K562 (cell line): ENCODE measurements around the gene GNB2. TPM values are rescaled to one million over a fixed set of nuclear protein-coding genes. Genes with fewer than 3 reads are reported as not detected.
A peak's percentile ranks its signal among the peaks of the same experiment; 100 is the strongest.

Experiments
- BRD4 ChIP-seq: fragments of 200-600 bp; sonication (generic); IDR thresholded peaks from 2 replicates; pipeline ENCODE4 v1.6.1; 2017; ENCODE audit warnings: inconsistent platforms
- CBFA2T3 ChIP-seq: fragments of 450-650 bp; IDR thresholded peaks from 2 replicates; pipeline ENCODE4 v1.6.1; 2017
- CBFB ChIP-seq: sonication (generic); formaldehyde crosslinking; IDR thresholded peaks from 2 replicates; pipeline ENCODE4 v1.4.0; 2020; ENCODE audit warnings: mild to moderate bottlenecking, missing genetic modification reagents
- CBX8 ChIP-seq: fragments of 200-600 bp; sonication (generic); IDR thresholded peaks from 2 replicates; pipeline ENCODE4 v1.6.1; 2012; ENCODE audit warnings: borderline replicate concordance, mixed run types, low read depth, mild to moderate bottlenecking, moderate library complexity, mixed read lengths, low read length, control low read depth, inconsistent platforms; ENCODE audit not compliant: poor library complexity, severe bottlenecking; ENCODE audit errors: extremely low read depth
- ELF1 ChIP-seq: fragments of 200-800 bp; sonication (Bioruptor generic); IDR thresholded peaks from 2 replicates; pipeline ENCODE4 v1.6.1; 2016; ENCODE audit warnings: missing genetic modification characterization, missing compliant biosample characterization
- HDAC3 ChIP-seq: fragments of 450-650 bp; IDR thresholded peaks from 2 replicates; pipeline ENCODE4 v1.6.1; 2018; ENCODE audit warnings: borderline replicate concordance, mild to moderate bottlenecking, moderate library complexity; ENCODE audit not compliant: partially characterized antibody
- HNRNPH1 ChIP-seq: fragments of 200-400 bp; formaldehyde crosslinking; optimal IDR thresholded peaks from 2 replicates; pipeline ENCODE3; 2017; ENCODE audit warnings: low read depth, mild to moderate bottlenecking, low read length, moderate library complexity
- JUND ChIP-seq, 2 experiments: IDR thresholded peaks; 2 replicates in 1 of 2; 3 replicates in 1 of 2; pipeline ENCODE4 v1.6.1; 2011; ENCODE audit warnings: borderline replicate concordance in 2 of 2, low read depth in 2 of 2, low read length in 2 of 2, improper control_type of control experiment in 1 of 2, missing biosample characterization in 1 of 2, missing genetic modification characterization in 1 of 2, missing genetic modification reagents in 1 of 2
- KDM5B ChIP-seq: fragments of 200-600 bp; sonication (generic); IDR thresholded peaks from 2 replicates; pipeline ENCODE4 v1.6.1; 2012; ENCODE audit warnings: low read depth, mild to moderate bottlenecking, moderate library complexity, low read length, control low read depth, inconsistent platforms; ENCODE audit not compliant: insufficient replicate concordance
- LCOR ChIP-seq: sonication (generic); formaldehyde crosslinking; IDR thresholded peaks from 2 replicates; pipeline ENCODE4 v1.8.0; 2022; ENCODE audit warnings: mild to moderate bottlenecking, missing genetic modification reagents
- MAFG ChIP-seq: fragments of 450-650 bp; conservative IDR thresholded peaks from 2 replicates; pipeline ENCODE4 v1.6.1; 2016; ENCODE audit warnings: missing genetic modification characterization, missing compliant biosample characterization
- MYC ChIP-seq, 2 experiments: fragments of 250-450 bp in 1 of 2; sonication (Bioruptor Pico) in 1 of 2; IDR thresholded peaks; 2 replicates each; pipeline versions ENCODE4 v1.5.1 to v1.6.1; 2012 to 2021; ENCODE audit warnings: low read depth in 2 of 2, borderline replicate concordance in 1 of 2, improper control_type of control experiment in 1 of 2, low read length in 1 of 2, mild to moderate bottlenecking in 1 of 2, moderate library complexity in 1 of 2
- NR2C1 ChIP-seq, 2 experiments: fragments of 450-650 bp; IDR thresholded peaks; 2 replicates each; pipeline ENCODE4 v1.6.1; 2017; ENCODE audit warnings: mild to moderate bottlenecking in 2 of 2, antibody characterized with exemption in 1 of 2, inconsistent platforms in 1 of 2, missing compliant biosample characterization in 1 of 2, missing genetic modification characterization in 1 of 2
- PML ChIP-seq: IDR thresholded peaks from 2 replicates; pipeline ENCODE4 v1.6.1; 2012; ENCODE audit warnings: low read length, inconsistent platforms
- PURB ChIP-seq: sonication (generic); formaldehyde crosslinking; IDR thresholded peaks from 2 replicates; pipeline ENCODE4 v1.9.0; 2021; ENCODE audit warnings: low read depth, mild to moderate bottlenecking, missing genetic modification reagents
- RHOXF2B ChIP-seq: fragments of 250-450 bp; sonication (Bioruptor Pico); conservative IDR thresholded peaks from 2 replicates; pipeline ENCODE4 v1.5.1; 2021
- SNIP1 ChIP-seq: fragments of 450-650 bp; IDR thresholded peaks from 2 replicates; pipeline ENCODE4 v1.7.1; 2017; ENCODE audit warnings: low read depth, mild to moderate bottlenecking
- SREBF2 ChIP-seq: sonication (generic); formaldehyde crosslinking; IDR thresholded peaks from 2 replicates; pipeline ENCODE4 v1.4.0; 2020; ENCODE audit warnings: mild to moderate bottlenecking, missing genetic modification reagents
- WHSC1 ChIP-seq: IDR thresholded peaks from one replicate; pipeline ENCODE4 v1.6.1; 2012; ENCODE audit warnings: low read length, control low read depth, inconsistent platforms
- ZFP30 ChIP-seq: fragments of 250-450 bp; sonication (Bioruptor Pico); IDR thresholded peaks from 2 replicates; pipeline ENCODE4 v1.8.0; 2022; ENCODE audit warnings: moderate library complexity, mild to moderate bottlenecking, inconsistent platforms, borderline replicate concordance
- ZNF354B ChIP-seq: fragments of 250-450 bp; sonication (Bioruptor Pico); IDR thresholded peaks from 2 replicates; pipeline ENCODE4 v1.4.0; 2020
- polyA plus RNA-seq, 8 experiments: library from polyadenylated mRNA; depleted of rRNA in 4 of 8; stranded (reverse) in 5 of 8; unstranded in 3 of 8; fragments of >200 nt; fragmentation: Nextera tagmentation in 2 of 8; fragmentation: Illumina TruSeq in 1 of 8; extraction: Ambion mirVana in 2 of 8; extraction: Trizol in 1 of 8; gene quantifications; 2 replicates each; pipeline versions ENCODE4 v1.2.1 to v1.2.3, GENCODE V29; 2011 to 2014; ENCODE audit warnings: inconsistent platforms in 1 of 8, missing spikeins in 1 of 8
- total RNA-seq, 7 experiments: library from RNA; depleted of rRNA in 6 of 7; stranded (reverse); fragments of >200 nt in 6 of 7; fragmentation: Illumina TruSeq in 2 of 7; extraction: Trizol in 2 of 7; gene quantifications; 2 replicates each; pipeline versions ENCODE4 v1.2.1 to v1.2.3, GENCODE V29; 2011 to 2021; ENCODE audit warnings: low replicate concordance in 1 of 7
- TF ChIP-seq, protein P1 (sequence below): fragments of 450-650 bp; IDR thresholded peaks from 2 replicates; pipeline ENCODE4 v1.6.1; 2016; ENCODE audit warnings: low read depth

The GNB2 gene
- total and polyA plus RNA-seq, 9 of the 15 experiments (the other 6 are each of a cell fraction or from before 2014, with no cell fraction given) = 0.65 to 320 (median 104) TPM

DNA sequence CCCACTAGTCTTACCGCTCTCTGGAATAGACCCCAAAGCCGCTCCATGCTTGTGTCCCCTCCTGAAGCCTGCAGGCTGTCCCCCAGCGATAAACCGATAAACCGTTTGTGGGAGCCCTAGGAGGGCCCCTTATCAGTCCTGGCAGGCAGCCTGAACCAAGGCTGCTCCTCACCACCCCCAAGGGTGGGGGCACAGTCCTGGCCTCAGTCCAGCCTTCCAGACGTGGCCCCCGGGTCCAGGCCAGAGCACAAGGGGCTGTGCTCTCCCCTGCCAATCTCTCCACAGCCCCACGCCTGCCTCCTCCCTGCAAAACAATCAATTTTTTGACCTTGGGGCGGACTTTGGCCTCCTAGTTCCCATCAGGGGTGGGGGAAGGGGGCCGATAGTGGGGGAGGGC, 32.1 kb upstream of the GNB2 start, which contains the start of gene TFR2 (continued):
- peak; percentile 83 for TF ChIP-seq MYC (IDR thresholded peaks at IDR 0.05; ENCODE audit: low read depth, low read length)
- TF ChIP-seq MYC (CRISPR knock-in tag; IDR thresholded peaks at IDR 0.05; ENCODE audit: borderline replicate concordance, low read depth) = no peak
- no peak for TF ChIP-seq WHSC1
- TF ChIP-seq MAFG (tag) = no peak
- TF ChIP-seq, protein P1, sequence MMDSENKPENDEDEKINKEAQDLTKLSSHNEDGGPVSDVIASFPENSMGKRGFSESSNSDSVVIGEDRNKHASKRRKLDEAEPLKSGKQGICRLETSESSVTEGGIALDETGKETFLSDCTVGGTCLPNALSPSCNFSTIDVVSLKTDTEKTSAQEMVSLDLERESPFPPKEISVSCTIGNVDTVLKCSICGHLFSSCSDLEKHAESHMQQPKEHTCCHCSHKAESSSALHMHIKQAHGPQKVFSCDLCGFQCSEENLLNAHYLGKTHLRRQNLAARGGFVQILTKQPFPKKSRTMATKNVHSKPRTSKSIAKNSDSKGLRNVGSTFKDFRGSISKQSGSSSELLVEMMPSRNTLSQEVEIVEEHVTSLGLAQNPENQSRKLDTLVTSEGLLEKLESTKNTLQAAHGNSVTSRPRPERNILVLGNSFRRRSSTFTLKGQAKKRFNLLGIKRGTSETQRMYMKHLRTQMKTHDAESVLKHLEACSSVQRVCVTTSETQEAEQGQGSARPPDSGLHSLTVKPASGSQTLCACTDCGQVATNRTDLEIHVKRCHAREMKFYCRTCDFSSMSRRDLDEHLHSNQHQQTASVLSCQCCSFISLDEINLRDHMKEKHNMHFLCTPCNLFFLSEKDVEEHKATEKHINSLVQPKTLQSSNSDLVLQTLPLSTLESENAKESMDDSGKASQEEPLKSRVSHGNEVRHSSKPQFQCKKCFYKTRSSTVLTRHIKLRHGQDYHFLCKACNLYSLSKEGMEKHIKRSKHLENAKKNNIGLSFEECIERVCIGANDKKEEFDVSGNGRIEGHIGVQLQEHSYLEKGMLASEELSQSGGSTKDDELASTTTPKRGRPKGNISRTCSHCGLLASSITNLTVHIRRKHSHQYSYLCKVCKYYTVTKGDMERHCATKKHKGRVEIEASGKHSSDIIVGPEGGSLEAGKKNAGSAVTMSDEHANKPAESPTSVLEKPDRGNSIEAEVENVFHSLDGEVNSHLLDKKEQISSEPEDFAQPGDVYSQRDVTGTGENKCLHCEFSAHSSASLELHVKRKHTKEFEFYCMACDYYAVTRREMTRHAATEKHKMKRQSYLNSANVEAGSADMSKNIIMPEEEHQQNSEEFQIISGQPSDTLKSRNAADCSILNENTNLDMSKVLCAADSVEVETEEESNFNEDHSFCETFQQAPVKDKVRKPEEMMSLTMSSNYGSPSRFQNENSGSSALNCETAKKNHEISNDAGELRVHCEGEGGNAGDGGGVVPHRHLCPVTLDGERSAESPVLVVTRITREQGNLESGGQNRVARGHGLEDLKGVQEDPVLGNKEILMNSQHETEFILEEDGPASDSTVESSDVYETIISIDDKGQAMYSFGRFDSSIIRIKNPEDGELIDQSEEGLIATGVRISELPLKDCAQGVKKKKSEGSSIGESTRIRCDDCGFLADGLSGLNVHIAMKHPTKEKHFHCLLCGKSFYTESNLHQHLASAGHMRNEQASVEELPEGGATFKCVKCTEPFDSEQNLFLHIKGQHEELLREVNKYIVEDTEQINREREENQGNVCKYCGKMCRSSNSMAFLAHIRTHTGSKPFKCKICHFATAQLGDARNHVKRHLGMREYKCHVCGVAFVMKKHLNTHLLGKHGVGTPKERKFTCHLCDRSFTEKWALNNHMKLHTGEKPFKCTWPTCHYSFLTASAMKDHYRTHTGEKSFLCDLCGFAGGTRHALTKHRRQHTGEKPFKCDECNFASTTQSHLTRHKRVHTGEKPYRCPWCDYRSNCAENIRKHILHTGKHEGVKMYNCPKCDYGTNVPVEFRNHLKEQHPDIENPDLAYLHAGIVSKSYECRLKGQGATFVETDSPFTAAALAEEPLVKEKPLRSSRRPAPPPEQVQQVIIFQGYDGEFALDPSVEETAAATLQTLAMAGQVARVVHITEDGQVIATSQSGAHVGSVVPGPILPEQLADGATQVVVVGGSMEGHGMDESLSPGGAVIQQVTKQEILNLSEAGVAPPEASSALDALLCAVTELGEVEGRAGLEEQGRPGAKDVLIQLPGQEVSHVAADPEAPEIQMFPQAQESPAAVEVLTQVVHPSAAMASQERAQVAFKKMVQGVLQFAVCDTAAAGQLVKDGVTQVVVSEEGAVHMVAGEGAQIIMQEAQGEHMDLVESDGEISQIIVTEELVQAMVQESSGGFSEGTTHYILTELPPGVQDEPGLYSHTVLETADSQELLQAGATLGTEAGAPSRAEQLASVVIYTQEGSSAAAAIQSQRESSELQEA = no peak
- TF ChIP-seq LCOR = peak; percentile 8; the same call in 1 of the 2 replicates
- no peak for TF ChIP-seq BRD4
- TF ChIP-seq KDM5B = peak; percentile 16
- TF ChIP-seq CBFB (CRISPR knock-in tag) = peak; percentile 54; the same call in 1 of the 2 replicates
- no peak for TF ChIP-seq SREBF2 (CRISPR knock-in tag)
- TF ChIP-seq PML = peak; percentile 91
- no peak for TF ChIP-seq PURB
- TF ChIP-seq ZFP30 = no peak
- TF ChIP-seq CBX8 = no peak
- no peak for TF ChIP-seq HDAC3
- TF ChIP-seq JUND (IDR thresholded peaks at IDR 0.05; ENCODE audit: borderline replicate concordance, low read depth, low read length) = peak; percentile 85
- no peak; the same call in 2 of the 3 replicates for TF ChIP-seq JUND (tag; IDR thresholded peaks at IDR 0.05; ENCODE audit: borderline replicate concordance, low read depth, low read length)
- TF ChIP-seq CBFA2T3 = peak; percentile 98
- TF ChIP-seq RHOXF2B (CRISPR knock-in tag) = no peak
- TF ChIP-seq SNIP1 = no peak
- TF ChIP-seq ZNF354B = no peak
- 0 out of 2 replicates have a peak, but pooled peaks have one; percentile 29 for TF ChIP-seq NR2C1 (IDR thresholded peaks at IDR 0.05)
- TF ChIP-seq NR2C1 (tag; IDR thresholded peaks at IDR 0.05) = no peak
- TF ChIP-seq ELF1 (tag) = no peak
- TF ChIP-seq HNRNPH1 = no peak
